ENCODE results near the gene SH3BP5.

DNA sequence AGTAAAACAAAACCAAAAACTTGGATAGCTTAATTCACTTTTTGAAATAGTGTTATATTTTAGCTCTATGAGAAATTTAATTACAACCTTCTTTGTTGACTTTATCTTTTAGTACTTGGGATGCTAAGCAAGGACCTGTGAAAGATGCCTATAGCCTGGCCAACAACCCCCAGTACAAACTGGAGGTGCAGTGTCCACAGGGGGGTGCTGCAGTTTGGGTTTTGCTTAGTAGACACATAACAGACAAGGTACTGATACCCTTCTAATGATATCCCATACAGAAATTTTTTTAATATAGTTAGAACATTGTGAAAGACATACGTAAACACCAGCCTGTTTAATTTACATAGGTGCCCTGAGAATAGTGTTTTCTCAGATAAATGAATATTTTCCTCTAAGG is 91.0 kb downstream of the SH3BP5 start:
- TF ChIP-seq GATA3 (IDR thresholded peaks at IDR 0.05; ENCODE audit: low read depth, low read length) (no peak), GATA2 (IDR thresholded peaks at IDR 0.05; ENCODE audit: low read depth, low read length) (no peak)

All from SH-SY5Y (cell line).